Sigmoid colon (tissue), 7 donors: Measurements from ENCODE around the gene ADARB2. TPM values are rescaled to one million over a fixed set of nuclear protein-coding genes. Genes with fewer than 3 reads are reported as not detected.
"Not testable (repeated sequence)": the region's sequence is repeated elsewhere in the genome, so short reads cannot be mapped to it uniquely, and the experiment has no call there.

Experiments used
- DNase-seq: peaks from one replicate; pipeline ENCODE4 v3.0.0-alpha.2; 2019
- H3K27ac ChIP-seq, 4 donors: fragments of 200-600 bp; sonication (generic); one replicate each; pipeline ENCODE4 v1.5.1; 2016 to 2019; ENCODE audit warnings: mild to moderate bottlenecking in 1 of 4
- H3K27me3 ChIP-seq, 3 donors: fragments of 200-600 bp; sonication (generic); one replicate each; pipeline ENCODE4 v1.5.1; 2019; ENCODE audit warnings: mild to moderate bottlenecking in 1 of 3
- H3K36me3 ChIP-seq, 4 donors: fragments of 200-600 bp; sonication (generic); one replicate each; pipeline ENCODE4 v1.5.1; 2016 to 2019
- H3K4me1 ChIP-seq, 4 donors: fragments of 200-600 bp; sonication (generic); one replicate each; pipeline ENCODE4 v1.5.1; 2017 to 2019
- H3K4me3 ChIP-seq, 4 donors: fragments of 200-600 bp; sonication (generic); one replicate each; pipeline ENCODE4 v1.5.1; 2017 to 2019; ENCODE audit warnings: mild to moderate bottlenecking in 2 of 4, moderate library complexity in 1 of 4
- H3K9me3 ChIP-seq, 4 donors: fragments of 200-600 bp in 3 of 4; sonication (generic) in 3 of 4; one replicate each; pipeline versions ENCODE4 v1.5.1 to v1.6.1; 2013 to 2019
- CTCF ChIP-seq, 4 experiments: fragments of 450-650 bp in 3 of 4; fragments of 200-600 bp in 1 of 4; IDR thresholded peaks; one replicate each; pipeline ENCODE4 v1.5.1; 2016 to 2019; ENCODE audit warnings: antibody characterized with exemption in 4 of 4, mild to moderate bottlenecking in 3 of 4, moderate library complexity in 2 of 4
- EP300 ChIP-seq, 4 donors: sonication (generic); formaldehyde crosslinking; IDR thresholded peaks; one replicate each; pipeline ENCODE4 v1.6.1; 2017; ENCODE audit warnings: antibody characterized with exemption in 4 of 4
- POLR2A ChIP-seq, 2 donors: fragments of 450-650 bp; IDR thresholded peaks; one replicate each; pipeline ENCODE4 v1.6.1; 2016; ENCODE audit warnings: antibody characterized with exemption in 2 of 2, mild to moderate bottlenecking in 2 of 2, moderate library complexity in 2 of 2
- POLR2AphosphoS5 ChIP-seq, 4 donors: sonication (generic); formaldehyde crosslinking; IDR thresholded peaks; one replicate each; pipeline ENCODE4 v1.6.1; 2017; ENCODE audit warnings: antibody characterized with exemption in 4 of 4
- WGBS, 2 donors: extraction: QIAGEN DNeasy Blood & Tissue Kit; methylation state at CpG; one replicate each; pipeline ENCODE4 v1.1.7; 2013; 5-methylcytosine and 5-hydroxymethylcytosine counted together
- intact Hi-C: fragments of 100-400 bp; cut with DNase I; formaldehyde crosslinking; loops from one replicate; pipeline ENCODE4 v1.15.1; 2023
- polyA plus RNA-seq, 3 donors: library from polyadenylated mRNA; stranded (reverse); fragments of 200-250 nt; gene quantifications; one replicate each; pipeline ENCODE4 v1.2.3, GENCODE V29; 2013
- total RNA-seq, 4 donors: library from RNA; depleted of rRNA; stranded (reverse); fragments of >200 nt; gene quantifications; one replicate each; pipeline ENCODE4 v1.1.0, GENCODE V29; 2016
- donor health status: healthy with polysubstance abuse.
- donor health status: Bipolar disorder and iron deficiency.
- donor health status: healthy.

ADARB2 gene
- total and polyA plus RNA-seq, 7 donors: 0.60 to 5.9 (median 3.5) TPM; not detected in 1

GRCh38 chr10:1626410-1626809 lies 110.9 kb downstream of the ADARB2 start:
- peak; percentile 47 for DNase-seq
- Histone ChIP-seq H3K4me1 (no peaks in the 10 kb centered on the region), H3K27me3 (no peaks in the 10 kb centered on the region), H3K36me3 (no peaks in the 10 kb centered on the region), H3K27ac (no peak overlapping the region), H3K4me3 (no peak overlapping the region), H3K9me3 (peaks cover 0 to 2% (median 0%) of the 10 kb centered on the region in 4 donors)
- intact Hi-C loops: no loop called here
- 85 to 87% methylated on average over 22 of the region's 22 CpGs for WGBS, 2 donors
- TF ChIP-seq POLR2AphosphoS5 (IDR thresholded peaks at IDR 0.05) (no peak), POLR2A (IDR thresholded peaks at IDR 0.05) (no peak), EP300 (IDR thresholded peaks at IDR 0.05) (no peak), CTCF (IDR thresholded peaks at IDR 0.05) (no peak)

GRCh38 chr10:1625731-1626130 lies 111.6 kb downstream of the ADARB2 start:
- no peak for TF ChIP-seq CTCF (IDR thresholded peaks at IDR 0.05)
- no peak for TF ChIP-seq EP300 (IDR thresholded peaks at IDR 0.05)
- TF ChIP-seq POLR2A (IDR thresholded peaks at IDR 0.05): no peak
- no peak for TF ChIP-seq POLR2AphosphoS5 (IDR thresholded peaks at IDR 0.05)
- DNase-seq: peak; percentile 56
- 86 to 90% methylated on average over 11 of the region's 11 CpGs for WGBS, 2 donors

GRCh38 chr10:1625079-1625478 lies 112.2 kb downstream of the ADARB2 start:
- DNase-seq: peak; percentile 48
- Histone ChIP-seq H3K4me1 (no peaks in the 10 kb centered on the region), H3K27ac (no peak overlapping the region), H3K9me3 (peaks cover 0 to 4% (median 0%) of the 10 kb centered on the region in 4 donors), H3K36me3 (no peaks in the 10 kb centered on the region), H3K27me3 (no peaks in the 10 kb centered on the region), H3K4me3 (no peak overlapping the region)
- 85 to 92% methylated on average over 9 of the region's 9 CpGs for WGBS, 2 donors
- intact Hi-C loops: no loop called here
- no peak for TF ChIP-seq CTCF (IDR thresholded peaks at IDR 0.05)
- TF ChIP-seq POLR2A (IDR thresholded peaks at IDR 0.05): no peak
- TF ChIP-seq EP300 (IDR thresholded peaks at IDR 0.05): no peak
- no peak for TF ChIP-seq POLR2AphosphoS5 (IDR thresholded peaks at IDR 0.05)

More at GRCh38 chr10:1625731-1626130, 111.6 kb downstream of the ADARB2 start:
- Histone ChIP-seq H3K9me3 (peaks cover 0 to 2% (median 0%) of the 10 kb centered on the region in 4 donors), H3K4me3 (no peak overlapping the region), H3K27ac (no peak overlapping the region), H3K4me1 (no peaks in the 10 kb centered on the region), H3K27me3 (no peaks in the 10 kb centered on the region), H3K36me3 (no peaks in the 10 kb centered on the region)
- intact Hi-C loops: no loop called here

- WGBS, 2 donors: 76 to 80% methylated on average over 12 of the region's 12 CpGs
- H3K36me3 ChIP-seq: no peaks in the 10 kb centered on the region
- intact Hi-C loops: no loop called here
- peaks cover 0 to 4% (median 0%) of the 10 kb centered on the region in 4 donors for H3K9me3 ChIP-seq
- peak; percentile 34 for DNase-seq
- no peak overlapping the region for H3K4me3 ChIP-seq
- H3K27me3 ChIP-seq: no peaks in the 10 kb centered on the region
- H3K4me1 ChIP-seq: no peaks in the 10 kb centered on the region
- no peak for TF ChIP-seq POLR2AphosphoS5 (IDR thresholded peaks at IDR 0.05)
- no peak for TF ChIP-seq EP300 (IDR thresholded peaks at IDR 0.05)
- no peak for TF ChIP-seq CTCF (IDR thresholded peaks at IDR 0.05)
- no peak for TF ChIP-seq POLR2A (IDR thresholded peaks at IDR 0.05)
- no peak overlapping the region for H3K27ac ChIP-seq
Measured at GRCh38 chr10:1624240-1624639, 113.1 kb downstream of the ADARB2 start.

- Histone ChIP-seq H3K9me3 (peaks cover 0 to 2% (median 0%) of the 10 kb centered on the region in 4 donors), H3K4me3 (no peak overlapping the region), H3K27me3 (no peaks in the 10 kb centered on the region), H3K4me1 (no peaks in the 10 kb centered on the region), H3K36me3 (no peaks in the 10 kb centered on the region), H3K27ac (no peak overlapping the region)
- no peak for TF ChIP-seq POLR2A (IDR thresholded peaks at IDR 0.05)
- TF ChIP-seq CTCF (IDR thresholded peaks at IDR 0.05): no peak
- TF ChIP-seq EP300 (IDR thresholded peaks at IDR 0.05): no peak
- TF ChIP-seq POLR2AphosphoS5 (IDR thresholded peaks at IDR 0.05): no peak
- DNase-seq: no peak
- intact Hi-C loops: no loop called here
Measured at GRCh38 chr10:1620803-1621202, 116.5 kb downstream of the ADARB2 start.

- H3K4me1 ChIP-seq, H3K27me3 ChIP-seq, H3K27ac ChIP-seq, H3K36me3 ChIP-seq, intact Hi-C loops, DNase-seq, H3K9me3 ChIP-seq, H3K4me3 ChIP-seq: not testable (repeated sequence)
- 32 to 40% methylated on average over 13 of the region's 13 CpGs for WGBS, 2 donors
Measured at GRCh38 chr10:1617376-1618317, 119.7 kb downstream of the ADARB2 start.

- H3K36me3 ChIP-seq, H3K9me3 ChIP-seq, DNase-seq, H3K27me3 ChIP-seq, intact Hi-C loops, H3K4me3 ChIP-seq, H3K4me1 ChIP-seq, H3K27ac ChIP-seq: not testable (repeated sequence)
- 51 to 55% methylated on average over 9 of the region's 9 CpGs for WGBS, 2 donors
Measured at GRCh38 chr10:1616701-1617100, 120.6 kb downstream of the ADARB2 start.
